Measurements from ENCODE around the gene LYRM7.
"Not testable (repeated sequence)": the region's sequence is repeated elsewhere in the genome, so short reads cannot be mapped to it uniquely, and the experiment has no call there.

Gene LYRM7

DNA sequence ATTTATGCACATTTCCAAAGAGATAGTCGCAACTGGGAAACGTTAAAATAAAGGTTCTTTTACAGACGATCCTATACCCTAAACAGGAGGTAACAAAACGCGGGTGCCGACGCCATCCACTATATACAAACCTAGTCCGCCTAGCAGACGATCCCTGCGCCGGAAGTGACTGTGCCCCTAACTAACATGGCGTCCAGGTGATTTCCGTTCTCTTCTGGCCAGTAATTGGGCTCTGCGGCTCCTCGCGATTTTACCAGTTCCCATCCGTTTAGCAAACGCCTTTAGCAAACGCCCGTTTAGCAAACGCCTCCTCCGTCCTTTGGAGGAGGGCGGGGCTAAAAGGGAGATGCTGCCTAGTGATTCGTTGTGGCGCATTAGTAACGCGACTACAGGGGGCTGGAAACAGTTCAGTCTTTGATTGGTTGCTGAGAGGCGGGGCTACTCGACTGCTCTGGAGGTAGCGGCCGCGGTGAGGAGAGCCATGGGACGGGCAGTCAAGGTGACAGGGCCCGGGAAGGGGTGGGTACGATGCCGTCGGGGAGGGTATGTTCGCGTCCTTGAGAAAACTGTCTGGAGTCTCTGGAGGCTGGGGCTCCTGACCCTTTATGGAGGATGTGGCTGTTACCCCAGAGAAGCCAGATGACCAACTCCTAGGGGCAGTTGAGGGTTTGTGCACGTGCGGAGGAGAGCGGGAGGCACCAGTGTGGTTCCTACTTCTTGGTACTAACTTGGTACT lies at the start of gene LYRM7:
Gene LYRM7 (plus strand): TSS at position 405 of the 736 bp plus-strand sequence. CDS start 77 bp downstream, at position 482.
- H3K4me3 ChIP-seq: peak within 1 kb of the TSS; percentile 89
- H3K27ac ChIP-seq: peak within 1 kb of the TSS; percentile 71 to 88
- no peak for TF ChIP-seq CTCF (IDR thresholded peaks at IDR 0.05)
- peak; percentile 98 for DNase-seq (ENCODE audit: low spot score)

DNA sequence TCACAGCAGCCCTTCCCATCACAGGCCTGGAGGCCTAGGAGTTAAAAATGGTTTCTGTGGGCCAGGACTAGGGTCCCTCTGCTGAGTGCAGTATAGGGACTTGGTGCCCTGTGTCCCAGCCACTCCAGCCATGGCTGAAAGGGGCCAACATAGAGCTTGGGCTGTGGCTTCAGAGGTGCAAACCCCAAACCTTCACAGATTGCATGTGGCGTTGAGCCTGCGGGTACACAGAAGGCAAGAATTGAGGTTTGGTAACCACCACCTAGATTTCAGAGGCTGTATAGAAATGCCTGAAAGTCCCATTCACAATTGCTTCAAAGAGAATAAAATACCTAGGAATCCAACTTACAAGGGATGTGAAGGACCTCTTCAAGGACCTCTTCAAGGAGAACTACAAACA lies 43.5 kb upstream of the LYRM7 start:
- H3K27ac ChIP-seq; DNase-seq (ENCODE audit: low spot score); H3K4me3 ChIP-seq: not testable (repeated sequence)

GRCh38 chr5:131129306-131129705 lies 41.4 kb upstream of the LYRM7 start:
- no peak overlapping the region for H3K4me3 ChIP-seq
- no peak for TF ChIP-seq CTCF (IDR thresholded peaks at IDR 0.05)
- DNase-seq (ENCODE audit: low spot score): no peak
- H3K27ac ChIP-seq: no peak overlapping the region

DNA sequence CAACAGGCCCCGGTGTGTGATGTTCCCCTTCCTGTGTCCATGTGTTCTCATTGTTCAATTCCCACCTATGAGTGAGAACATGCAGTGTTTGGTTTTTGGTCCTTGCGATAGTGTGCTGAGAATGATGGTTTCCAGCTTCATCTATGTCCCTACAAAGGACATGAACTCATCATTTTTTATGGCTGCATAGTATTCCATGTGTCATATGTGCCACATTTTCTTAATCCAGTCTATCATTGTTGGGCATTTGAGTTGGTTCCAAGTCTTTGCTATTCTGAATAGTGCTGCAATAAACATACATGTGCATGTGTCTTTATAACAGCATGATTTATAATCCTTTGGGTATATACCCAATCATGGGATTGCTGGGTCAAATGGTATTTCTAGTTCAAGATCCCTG lies 37.7 kb upstream of the LYRM7 start:
- not testable (repeated sequence) for H3K4me3 ChIP-seq, H3K27ac ChIP-seq

GRCh38 chr5:131138406-131138805 lies 32.3 kb upstream of the LYRM7 start:
- not testable (repeated sequence) for DNase-seq (ENCODE audit: low spot score); H3K4me3 ChIP-seq; H3K27ac ChIP-seq

More for the DNA sequence above, 37.7 kb upstream of the LYRM7 start:
- DNase-seq (ENCODE audit: low spot score): not testable (repeated sequence)

- DNase-seq (ENCODE audit: low spot score): no peak
Measured at GRCh38 chr5:131139321-131139720, 31.4 kb upstream of the LYRM7 start.

DNA sequence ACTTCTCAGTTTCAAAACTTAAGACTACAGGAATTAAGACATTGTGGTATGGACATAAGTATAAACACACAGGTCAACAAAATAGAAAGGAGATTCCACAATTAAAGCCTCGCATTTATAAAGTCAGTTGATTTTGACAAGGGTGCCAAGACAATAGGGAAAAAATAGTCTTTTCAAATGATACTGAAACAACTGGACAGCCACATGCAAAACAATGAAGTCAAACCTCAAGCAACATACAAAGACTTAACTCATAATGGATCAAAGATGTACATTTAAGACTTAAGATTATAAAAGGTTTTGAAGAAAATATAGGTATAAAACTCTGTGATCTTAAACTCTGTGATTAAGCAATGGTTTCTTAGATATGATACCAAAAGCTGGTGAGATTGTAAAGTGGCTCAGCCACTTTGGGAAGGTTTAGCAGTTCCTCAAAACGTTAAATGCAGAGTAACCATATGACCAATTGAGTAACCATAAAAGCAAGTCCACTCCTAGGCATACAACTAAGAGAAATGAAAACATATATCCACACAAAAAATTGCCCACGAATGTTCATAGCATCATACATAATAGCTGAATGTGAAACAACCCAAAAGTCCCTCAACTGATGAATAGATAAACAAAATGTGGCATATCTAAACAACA lies 27.6 kb upstream of the LYRM7 start:
- DNase-seq (ENCODE audit: low spot score): no peak
- no peak overlapping the region for H3K27ac ChIP-seq
- no peak overlapping the region for H3K4me3 ChIP-seq
- TF ChIP-seq CTCF (IDR thresholded peaks at IDR 0.05): no peak

More at GRCh38 chr5:131139321-131139720, 31.4 kb upstream of the LYRM7 start:
- no peak for TF ChIP-seq CTCF (IDR thresholded peaks at IDR 0.05)
- Histone ChIP-seq H3K27ac (no peak overlapping the region), H3K4me3 (no peak overlapping the region)

- no peak for DNase-seq (ENCODE audit: low spot score)
- no peak overlapping the region for H3K27ac ChIP-seq
- H3K4me3 ChIP-seq: no peak overlapping the region
- TF ChIP-seq CTCF (IDR thresholded peaks at IDR 0.05): no peak
Measured at GRCh38 chr5:131147258-131147657, 23.5 kb upstream of the LYRM7 start.

Measured in coronary artery (tissue), 2 donors.